ENCODE results near the gene LHX8.
"Not testable (repeated sequence)": the region's sequence is repeated elsewhere in the genome, so short reads cannot be mapped to it uniquely, and the experiment has no call there.

The LHX8 gene

DNA sequence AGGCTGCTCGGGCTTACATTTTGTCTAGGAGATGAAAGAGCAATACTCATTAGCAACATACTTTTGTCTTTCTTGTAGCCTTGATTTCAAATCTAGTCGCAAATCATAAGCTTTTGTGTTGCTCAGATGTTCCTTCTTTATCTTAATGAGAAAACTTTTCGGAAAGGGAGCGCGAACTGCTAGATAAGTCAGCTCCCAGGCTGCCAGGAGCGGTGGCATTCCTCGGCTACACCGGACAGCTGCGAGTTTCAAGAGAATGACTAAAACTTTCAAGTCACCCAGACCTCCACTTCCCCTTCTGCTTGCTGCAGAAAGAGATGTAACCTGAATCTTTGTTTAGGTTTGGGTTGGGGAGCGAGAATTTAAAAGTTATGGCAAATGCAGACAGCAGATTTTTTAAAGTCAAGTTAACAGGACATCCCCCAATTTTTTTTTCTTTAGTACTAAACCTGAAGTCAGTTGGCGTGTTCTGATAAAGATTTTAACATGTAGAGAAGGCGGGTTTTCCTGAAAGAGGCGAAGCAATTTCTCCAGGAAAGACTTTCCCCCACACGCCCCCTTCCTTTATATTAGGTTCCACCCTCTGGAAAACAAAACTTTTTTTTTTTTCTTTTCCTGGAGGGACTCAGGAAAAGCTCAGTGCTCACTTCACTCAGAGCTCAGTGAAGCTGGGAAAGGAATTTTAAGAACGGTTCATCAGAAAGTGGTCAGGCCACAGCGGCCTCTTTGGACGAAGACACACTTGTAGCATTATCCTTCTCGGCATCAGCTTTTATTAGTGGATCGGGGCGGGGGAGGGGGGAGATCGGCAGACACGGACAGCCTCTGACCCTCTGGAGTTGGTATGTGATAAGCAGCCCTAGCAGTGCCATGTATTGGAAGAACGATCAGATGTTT lies at the start of gene LHX8:
Gene LHX8, plus strand, starts transcription at position 639 of the 897 bp plus-strand sequence. CDS start 2,227 bp downstream, outside the sequence.
- DNase-seq (ENCODE audit: low read depth in 2 of 2, low spot score in 1 of 2), result no peak

DNA sequence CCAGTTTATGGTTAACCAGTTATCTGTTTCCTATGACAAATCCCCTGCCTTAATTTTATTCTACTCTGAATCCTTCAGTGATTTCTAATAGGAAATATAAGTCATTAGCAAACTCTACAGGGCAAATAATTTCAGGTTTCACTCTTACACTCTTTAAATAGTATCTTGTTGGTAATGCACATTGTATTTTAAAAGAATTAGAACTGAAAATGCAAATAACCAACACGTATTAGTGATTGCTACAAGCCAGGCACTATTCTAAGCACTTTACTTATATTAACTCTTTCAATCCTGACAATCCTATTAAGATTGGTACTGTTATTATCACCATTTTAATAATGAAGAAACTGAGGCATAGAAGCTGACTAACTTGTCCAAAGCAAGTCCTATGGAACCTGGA lies 48.3 kb upstream of the LHX8 start:
- DNase-seq (ENCODE audit: low read depth in 2 of 2, low spot score in 1 of 2), result no peak

DNA sequence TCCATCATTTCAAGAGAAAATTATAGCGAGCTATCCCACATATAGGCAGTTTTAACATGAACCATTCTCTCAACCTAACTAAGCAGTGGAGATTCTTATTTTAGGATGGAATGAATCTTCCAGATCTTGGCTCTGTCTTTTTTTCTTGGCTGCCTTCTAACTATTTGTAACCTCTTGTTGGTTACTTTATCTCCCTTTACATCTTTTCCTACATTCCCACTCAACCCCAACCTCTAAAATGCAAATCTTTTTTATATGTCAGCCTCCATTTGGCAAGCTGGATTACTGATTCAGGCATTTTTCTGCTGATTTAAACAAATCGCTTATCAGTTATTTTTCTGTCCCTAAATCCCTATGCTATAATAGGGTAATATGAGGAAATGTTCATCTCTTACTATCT lies 46.9 kb upstream of the LHX8 start:
- DNase-seq (ENCODE audit: low read depth in 2 of 2, low spot score in 1 of 2), result no peak

DNA sequence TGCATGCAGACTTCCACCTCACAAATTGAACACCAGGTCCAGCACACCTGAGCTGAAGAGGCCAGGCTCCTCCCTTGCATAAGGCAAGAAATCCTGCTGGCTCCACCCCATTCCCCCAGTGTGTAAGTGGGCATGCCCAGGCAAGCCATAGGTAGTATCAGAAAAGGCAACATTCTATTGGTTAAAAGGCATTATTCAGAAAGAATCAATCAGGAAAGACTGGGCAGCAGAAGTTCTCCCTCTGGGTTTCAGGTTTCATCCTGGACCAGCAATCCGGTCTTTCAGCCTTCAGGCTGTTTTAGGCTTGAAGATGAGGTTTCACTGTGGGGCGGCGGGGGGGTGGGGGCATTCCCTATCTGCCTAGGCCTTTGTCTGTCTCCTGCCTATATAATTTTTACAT lies 42.0 kb upstream of the LHX8 start:
- no peak for DNase-seq (ENCODE audit: low read depth in 2 of 2, low spot score in 1 of 2)

GRCh38 chr1:75097654-75098053 lies 36.5 kb upstream of the LHX8 start:
- no peak for DNase-seq (ENCODE audit: low read depth in 2 of 2, low spot score in 1 of 2)

DNA sequence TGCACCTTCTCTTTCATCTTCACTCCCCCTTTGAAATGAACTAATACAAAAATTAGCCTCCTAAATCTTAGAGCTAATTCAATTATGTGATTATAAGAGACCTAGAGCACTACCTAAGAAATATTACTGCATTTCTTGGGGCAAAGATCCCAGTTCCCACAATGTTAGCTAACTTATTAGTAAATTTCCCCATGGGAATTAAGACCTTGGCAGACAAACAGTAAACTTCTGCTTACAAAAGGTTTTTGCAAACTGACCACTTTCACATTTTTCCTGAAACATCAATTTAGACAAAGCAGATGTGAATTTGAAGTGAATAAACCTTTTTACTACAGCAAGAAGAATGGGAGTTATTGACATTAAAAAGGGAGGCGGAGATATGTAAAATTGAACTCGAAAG lies 34.6 kb upstream of the LHX8 start:
- no peak for DNase-seq (ENCODE audit: low read depth in 2 of 2, low spot score in 1 of 2)

DNA sequence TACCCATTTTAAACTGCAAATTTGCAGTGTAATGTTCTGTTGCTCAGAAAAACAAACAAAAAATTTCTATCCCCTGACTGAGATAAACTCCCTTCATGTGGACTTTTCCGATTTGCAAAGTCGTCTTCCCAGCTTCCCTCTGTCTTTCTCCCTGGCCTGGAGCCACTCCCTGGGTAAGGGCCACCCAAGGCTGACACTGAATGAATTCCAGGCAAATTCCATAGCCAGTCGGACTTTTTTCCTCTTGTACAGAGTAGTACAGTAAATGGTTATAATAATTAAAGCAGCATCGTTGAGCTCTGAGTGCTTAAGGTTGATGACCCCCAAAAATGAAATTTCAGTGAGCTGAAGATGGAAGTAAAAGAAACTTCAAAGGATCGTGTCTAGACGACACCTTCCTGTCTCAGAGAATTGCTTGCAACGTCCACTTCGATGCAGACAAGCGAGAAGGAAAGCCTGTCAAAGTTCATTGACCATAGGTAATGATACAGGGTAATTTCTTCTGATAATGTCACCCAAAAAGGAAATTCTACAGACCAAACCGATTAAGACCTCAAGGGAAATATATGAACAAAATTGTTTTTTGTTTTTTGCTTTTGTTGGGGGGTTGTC lies 33.6 kb upstream of the LHX8 start:
- no peak for DNase-seq (ENCODE audit: low read depth in 2 of 2, low spot score in 1 of 2)

DNA sequence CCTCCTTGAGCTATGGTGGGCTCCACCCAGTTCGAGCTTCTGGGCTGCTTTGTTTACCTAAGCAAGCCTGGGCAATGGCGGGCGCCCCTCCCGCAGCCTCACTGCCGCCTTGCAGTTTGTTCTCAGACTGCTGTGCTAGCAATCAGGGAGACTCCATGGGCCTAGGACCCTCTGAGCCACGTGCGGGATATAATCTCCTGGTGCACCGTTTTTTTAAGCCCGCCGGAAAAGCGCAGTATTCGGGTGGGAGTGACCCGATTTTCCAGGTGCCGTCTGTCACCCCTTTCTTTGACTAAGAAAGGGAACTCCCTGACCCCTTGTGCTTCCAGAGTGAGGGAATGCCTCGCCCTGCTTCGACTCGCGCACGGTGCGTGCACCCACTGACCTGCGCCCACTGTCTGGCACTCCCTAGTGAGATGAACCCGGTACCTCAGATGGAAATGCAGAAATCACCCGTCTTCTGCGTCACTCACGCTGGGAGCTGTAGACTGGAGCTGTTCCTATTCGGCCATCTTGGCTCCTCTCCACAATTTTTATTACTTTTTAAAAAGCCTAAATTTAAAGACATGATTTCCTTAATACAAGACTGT lies 21.7 kb upstream of the LHX8 start:
- not testable (repeated sequence) for DNase-seq (ENCODE audit: low read depth in 2 of 2, low spot score in 1 of 2)

- DNase-seq (ENCODE audit: low read depth in 2 of 2, low spot score in 1 of 2), result no peak
Measured at GRCh38 chr1:75115654-75116053, 18.5 kb upstream of the LHX8 start.

DNA sequence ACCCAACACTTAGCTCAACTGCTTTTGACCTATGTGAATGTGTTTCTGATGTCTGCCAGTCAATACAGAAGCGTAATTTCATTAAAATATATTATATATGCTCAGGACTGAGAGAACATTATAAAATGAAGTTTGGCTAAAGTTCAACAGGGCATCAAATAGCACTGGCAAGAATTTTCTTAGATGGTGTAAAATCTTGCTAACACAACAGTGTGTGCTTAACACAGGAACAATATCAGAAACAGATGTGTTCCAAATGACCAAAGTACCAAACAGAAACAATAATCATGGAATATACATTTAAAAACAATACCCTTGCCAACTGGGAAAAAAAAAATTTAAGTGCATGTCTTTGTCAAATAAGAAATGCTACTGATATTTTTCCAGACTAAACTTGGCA lies 10.4 kb upstream of the LHX8 start:
- DNase-seq (ENCODE audit: low read depth in 2 of 2, low spot score in 1 of 2), result no peak

- DNase-seq (ENCODE audit: low read depth in 2 of 2, low spot score in 1 of 2), result no peak
Measured at GRCh38 chr1:75124510-75124909, 9.7 kb upstream of the LHX8 start.

DNA sequence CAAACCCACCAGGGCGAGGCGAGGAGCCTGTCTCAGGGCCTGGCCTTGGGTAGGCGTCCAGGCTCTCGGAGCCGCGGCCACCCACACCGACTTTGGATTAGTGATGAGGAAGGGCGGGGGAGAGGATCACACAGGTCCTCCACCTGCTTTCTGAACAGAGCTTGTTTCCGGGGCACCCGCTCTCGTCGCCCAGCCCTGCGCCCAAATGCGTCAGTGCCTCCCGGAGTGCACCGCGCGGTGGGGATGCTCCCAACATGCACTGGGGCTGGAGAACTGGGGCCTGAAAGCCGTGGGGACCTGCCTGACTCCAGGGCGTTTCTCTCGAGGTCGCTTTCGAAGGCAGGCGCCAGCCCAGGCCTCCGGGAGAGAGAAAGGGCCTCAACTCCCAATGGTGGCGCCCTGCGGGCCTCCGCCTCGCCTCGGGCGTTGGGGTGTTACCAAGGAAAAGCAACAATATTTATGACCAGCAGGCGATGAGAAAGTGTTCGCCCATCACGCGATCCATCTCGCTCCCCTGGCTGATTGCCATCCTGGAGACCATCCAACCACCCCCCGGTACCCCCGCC lies 8.9 kb upstream of the LHX8 start:
- no peak for DNase-seq (ENCODE audit: low read depth in 2 of 2, low spot score in 1 of 2)

- no peak for DNase-seq (ENCODE audit: low read depth in 2 of 2, low spot score in 1 of 2)
Measured at GRCh38 chr1:75126611-75127101, 7.5 kb upstream of the LHX8 start.

DNA sequence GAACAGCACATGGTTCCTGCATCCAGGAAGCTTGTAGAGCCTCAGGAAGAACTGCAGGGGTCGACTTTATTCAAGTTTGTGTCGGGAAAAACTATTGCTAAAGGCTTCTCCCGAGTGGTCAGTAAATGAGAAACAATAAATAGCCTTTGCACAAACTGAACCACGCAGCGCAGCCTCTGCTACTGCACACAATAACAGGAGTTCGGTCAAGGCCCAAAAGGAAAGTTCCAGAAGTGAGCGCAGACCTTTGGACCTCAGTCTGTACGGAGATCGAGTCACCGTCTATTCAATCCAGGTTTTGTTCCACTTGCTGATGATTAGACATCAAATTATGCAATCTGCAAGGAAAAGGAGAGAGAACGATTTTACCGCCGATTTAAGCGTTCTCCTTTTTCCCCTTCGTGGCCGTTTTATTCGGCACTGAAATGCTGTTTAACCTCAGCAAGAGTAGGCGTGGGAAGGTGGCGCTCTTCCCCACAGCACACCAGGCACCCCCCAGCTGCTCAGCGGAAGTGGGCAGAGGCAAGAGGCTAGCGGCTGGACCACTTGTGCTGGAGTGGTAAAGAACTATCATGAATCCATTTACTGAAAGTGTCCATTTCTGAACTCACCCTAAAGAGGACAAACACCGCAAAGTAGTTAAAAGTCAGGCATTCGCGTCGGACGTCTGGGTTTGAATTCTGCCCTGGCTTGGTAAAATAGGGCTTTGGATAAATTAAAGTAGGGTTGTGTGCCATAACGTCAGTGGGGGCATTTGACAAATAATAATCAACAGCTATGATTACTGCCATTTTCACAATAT lies 6.1 kb upstream of the LHX8 start:
- DNase-seq (ENCODE audit: low read depth in 2 of 2, low spot score in 1 of 2), result no peak

GRCh38 chr1:75129660-75129982 lies 4.6 kb upstream of the LHX8 start:
- no peak for DNase-seq (ENCODE audit: low read depth in 2 of 2, low spot score in 1 of 2)

GRCh38 chr1:75129983-75130789 lies 4.0 kb upstream of the LHX8 start:
- no peak for DNase-seq (ENCODE audit: low read depth in 2 of 2, low spot score in 1 of 2)

DNA sequence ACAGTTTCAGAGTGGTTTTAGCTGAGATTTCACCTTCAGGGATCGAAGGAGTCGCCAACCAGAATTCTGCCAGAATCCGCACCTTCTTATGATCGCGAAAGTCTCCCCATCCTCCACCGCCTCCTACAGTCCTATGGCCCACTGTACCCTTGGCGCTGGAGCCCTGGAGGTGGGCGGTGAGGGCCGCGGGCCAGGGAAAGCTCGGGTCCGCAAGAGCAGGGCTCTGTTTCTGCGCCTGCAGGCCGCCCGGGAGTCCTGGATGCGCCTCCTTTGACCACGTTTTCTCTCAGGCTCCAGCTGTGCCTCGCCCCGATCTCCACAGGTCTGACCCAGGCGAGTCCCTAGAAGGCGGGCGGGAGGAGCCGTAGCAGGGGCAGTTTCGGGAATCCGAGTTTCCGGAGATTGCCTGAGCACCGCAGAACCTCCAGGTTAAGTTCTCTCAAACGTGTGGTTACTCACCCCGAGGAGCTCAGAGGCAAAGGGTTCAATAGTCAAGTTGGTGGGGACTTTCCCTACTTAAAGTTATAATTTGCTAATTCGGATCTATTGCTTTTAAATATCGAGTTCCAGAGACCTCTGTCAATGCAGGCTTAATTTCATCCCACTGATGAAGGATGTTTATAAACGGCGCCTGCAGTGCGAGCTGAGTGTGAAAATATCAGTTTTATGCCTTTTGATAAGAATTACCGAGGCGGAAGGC lies 3.2 kb upstream of the LHX8 start:
- no peak for DNase-seq (ENCODE audit: low read depth in 2 of 2, low spot score in 1 of 2)

GRCh38 chr1:75131565-75132241 lies 2.5 kb upstream of the LHX8 start:
- no peak for DNase-seq (ENCODE audit: low read depth in 2 of 2, low spot score in 1 of 2)

DNA sequence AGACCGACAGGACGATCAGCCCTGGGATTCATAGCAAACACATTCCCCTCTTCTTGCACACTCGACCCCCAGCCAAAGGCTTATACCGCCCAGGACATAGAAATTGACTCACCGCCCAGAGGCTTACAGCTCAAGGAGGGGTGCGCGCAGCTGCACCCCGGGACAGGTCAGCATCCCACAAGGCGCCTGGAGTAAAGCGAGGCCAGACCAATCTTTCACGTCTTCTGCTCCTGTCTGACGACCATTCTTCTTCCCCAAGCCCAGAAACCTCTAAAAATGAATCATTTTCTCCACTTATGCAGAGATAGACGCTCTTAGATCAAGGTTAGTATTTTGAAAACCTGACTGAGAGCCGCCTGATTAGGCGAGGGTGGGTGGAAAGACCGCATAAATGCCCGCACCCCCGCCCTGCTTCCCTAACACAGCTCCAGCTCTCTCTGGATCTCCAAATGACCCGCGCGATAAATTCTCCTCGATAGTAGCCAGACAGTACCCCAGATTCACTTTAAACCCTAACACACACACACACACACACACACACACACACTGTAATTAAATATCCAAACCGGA lies 1.9 kb upstream of the LHX8 start:
- no peak for DNase-seq (ENCODE audit: low read depth in 2 of 2, low spot score in 1 of 2)

Measured in stimulated activated CD8-positive, alpha-beta memory T cell treated with anti-CD3 and anti-CD28 coated beads, Interleukin-4, amount 100 ng/mL, for 4 hours (primary cell).